B cell (primary cell): Measurements from ENCODE around the gene COL26A1.

ENCODE experiments used
- CTCF ChIP-seq: fragments of 200-600 bp; IDR thresholded peaks from one replicate; pipeline ENCODE4 v1.8.0; 2022; ENCODE audit warnings: antibody characterized with exemption, mild to moderate bottlenecking
- EZH2 ChIP-seq: IDR thresholded peaks from 2 replicates; pipeline ENCODE4 v1.6.1; 2012; ENCODE audit warnings: borderline replicate concordance, low read depth, mild to moderate bottlenecking, moderate library complexity, low read length; ENCODE audit not compliant: insufficient read depth, poor library complexity, severe bottlenecking

DNA sequence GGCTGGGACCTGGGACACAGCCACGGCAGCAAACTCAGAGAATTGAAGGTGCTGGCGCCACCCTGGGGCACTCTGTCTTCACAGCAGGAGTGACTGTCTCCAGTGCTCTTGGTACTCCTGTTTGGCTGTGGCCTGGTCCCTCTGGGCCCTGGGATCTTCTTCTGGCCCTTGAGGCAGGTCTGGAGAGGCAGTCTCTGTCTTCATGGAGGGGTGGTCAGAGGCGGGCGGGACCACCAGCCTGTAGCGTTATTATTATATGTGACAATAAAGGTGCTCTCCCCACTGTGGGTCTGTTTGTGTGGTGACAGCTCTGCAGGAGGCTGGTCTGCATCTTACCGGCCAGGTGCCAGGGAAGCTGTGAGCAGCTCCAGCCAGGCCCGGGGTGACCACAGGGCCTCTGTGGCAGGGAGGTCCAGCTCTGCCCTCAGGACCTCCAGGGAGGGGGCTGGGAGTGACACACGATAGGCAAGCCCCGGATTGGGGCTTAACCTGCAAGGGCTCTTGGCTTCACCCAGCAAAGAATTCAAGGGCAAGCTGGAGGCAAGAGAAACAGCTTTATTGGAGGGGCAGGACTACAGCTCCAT, 196.2 kb downstream of the COL26A1 start:
- TF ChIP-seq CTCF (no peak), EZH2 (no peak)
